Measurements from ENCODE around the gene CCDC116. TPM values are rescaled to one million over a fixed set of nuclear protein-coding genes. Genes with fewer than 3 reads are reported as not detected.

The CCDC116 gene
- total RNA-seq, 2 donors from 2014 or later, result 0.27 to 3.1 TPM

GRCh38 chr22:21651521-21652009 lies 19.0 kb downstream of the CCDC116 start:
- no peaks in the 10 kb centered on the region for H3K9me3 ChIP-seq
- no peaks in the 10 kb centered on the region for H3K27me3 ChIP-seq (replicated peaks; ENCODE audit: insufficient read depth)
- intact Hi-C loops (cut with DNase I), result no loop called here
- no peak for TF ChIP-seq CTCF (IDR thresholded peaks at IDR 0.05)
- no peak for TF ChIP-seq POLR2AphosphoS5 (IDR thresholded peaks at IDR 0.05)
- no peak for TF ChIP-seq POLR2A (IDR thresholded peaks at IDR 0.05)
- peak overlapping the region; percentile 28 to 31 for H3K4me3 ChIP-seq
- no peak for DNase-seq (ENCODE audit: low spot score)
- H3K36me3 ChIP-seq, result no peaks in the 10 kb centered on the region
- H3K27ac ChIP-seq, result no peak overlapping the region
- peaks cover 3% of the 10 kb centered on the region for H3K4me1 ChIP-seq (replicated peaks)
- WGBS, result under 1% methylated on average over 29 of the region's 29 CpGs

GRCh38 chr22:21652010-21652546 lies 19.5 kb downstream of the CCDC116 start:
- DNase-seq (ENCODE audit: low spot score), result peak; percentile 87
- Histone ChIP-seq H3K9me3 (no peaks in the 10 kb centered on the region), H3K27ac (no peak overlapping the region), H3K4me3 (peak overlapping the region; percentile 28 to 31), H3K36me3 (no peaks in the 10 kb centered on the region), H3K4me1 (replicated peaks) (peaks cover 3% of the 10 kb centered on the region), H3K27me3 (replicated peaks; ENCODE audit: insufficient read depth) (no peaks in the 10 kb centered on the region)
- intact Hi-C loops (cut with DNase I), result no loop called here
- TF ChIP-seq CTCF (IDR thresholded peaks at IDR 0.05), result no peak
- peak; percentile 79 for TF ChIP-seq POLR2AphosphoS5 (IDR thresholded peaks at IDR 0.05)
- no peak for TF ChIP-seq POLR2A (IDR thresholded peaks at IDR 0.05)
- WGBS, result under 1% methylated on average over 44 of the region's 44 CpGs

GRCh38 chr22:21652547-21653545 lies 20.3 kb downstream of the CCDC116 start:
- Histone ChIP-seq H3K9me3 (no peaks in the 10 kb centered on the region), H3K27me3 (replicated peaks; ENCODE audit: insufficient read depth) (no peaks in the 10 kb centered on the region), H3K4me1 (replicated peaks) (peaks cover 3% of the 10 kb centered on the region), H3K36me3 (no peaks in the 10 kb centered on the region), H3K27ac (no peak overlapping the region), H3K4me3 (peak overlapping the region; percentile 28 to 31)
- 18% methylated on average over 39 of the region's 40 CpGs for WGBS
- no peak for TF ChIP-seq POLR2AphosphoS5 (IDR thresholded peaks at IDR 0.05)
- TF ChIP-seq POLR2A (IDR thresholded peaks at IDR 0.05), result no peak
- no peak for TF ChIP-seq CTCF (IDR thresholded peaks at IDR 0.05)
- DNase-seq (ENCODE audit: low spot score), result no peak
- intact Hi-C loops (cut with DNase I), result no loop called here

GRCh38 chr22:21657020-21657359 lies 24.4 kb downstream of the CCDC116 start:
- TF ChIP-seq POLR2A (IDR thresholded peaks at IDR 0.05), result no peak
- no peak for TF ChIP-seq POLR2AphosphoS5 (IDR thresholded peaks at IDR 0.05)
- no peak for TF ChIP-seq CTCF (IDR thresholded peaks at IDR 0.05)
- H3K36me3 ChIP-seq, result no peaks in the 10 kb centered on the region
- no peaks in the 10 kb centered on the region for H3K9me3 ChIP-seq
- 30% methylated on average over 17 of the region's 17 CpGs for WGBS
- H3K4me1 ChIP-seq (replicated peaks), result no peaks in the 10 kb centered on the region
- DNase-seq (ENCODE audit: low spot score), result no peak
- intact Hi-C loops (cut with DNase I), result no loop called here
- H3K4me3 ChIP-seq, result peak overlapping the region; percentile 24 to 41
- no peak overlapping the region for H3K27ac ChIP-seq
- H3K27me3 ChIP-seq (replicated peaks; ENCODE audit: insufficient read depth), result no peaks in the 10 kb centered on the region

All from prostate gland (tissue), 2 donors.